Spinal cord (tissue), 10 donors: ENCODE measurements around the gene CDKN1A. TPM values are rescaled to one million over a fixed set of nuclear protein-coding genes. Genes with fewer than 3 reads are reported as not detected.

ENCODE experiments used
- DNase-seq, 6 donors: peaks; one replicate each; pipeline versions ENCODE4 v3.0.0 to v3.0.0-alpha.2; 2013 to 2015; ENCODE audit warnings: low spot score in 6 of 6, low read depth in 4 of 6
- H3K27ac ChIP-seq: one replicate; pipeline ENCODE4 v1.5.1; 2013; ENCODE audit warnings: low read depth, low read length, control low read depth
- H3K27me3 ChIP-seq: one replicate; pipeline ENCODE4 v1.6.1; 2013; ENCODE audit warnings: low read length; ENCODE audit not compliant: control insufficient read depth, insufficient read depth
- H3K36me3 ChIP-seq: one replicate; pipeline ENCODE4 v1.6.1; 2013; ENCODE audit warnings: low read length; ENCODE audit not compliant: control insufficient read depth, insufficient read depth
- H3K4me1 ChIP-seq: one replicate; pipeline ENCODE4 v1.6.1; 2013; ENCODE audit warnings: low read length; ENCODE audit not compliant: control insufficient read depth, insufficient read depth
- H3K4me3 ChIP-seq: one replicate; pipeline ENCODE4 v1.5.1; 2013; ENCODE audit warnings: low read depth, low read length, control low read depth
- H3K9me3 ChIP-seq: one replicate; pipeline ENCODE4 v1.6.1; 2013; ENCODE audit warnings: low read length; ENCODE audit not compliant: control insufficient read depth, insufficient read depth
- WGBS: methylation state at CpG from one replicate; pipeline ENCODE4 v1.1.5; 2013; ENCODE audit warnings: missing lambda C conversion rate; ENCODE audit not compliant: insufficient coverage; 5-methylcytosine and 5-hydroxymethylcytosine counted together
- polyA plus RNA-seq, 2 donors: library from polyadenylated mRNA; unstranded; fragments of 120-200 nt; gene quantifications; one replicate each; pipeline ENCODE4 v1.2.1, GENCODE V29; 2013; ENCODE audit not compliant: insufficient read length in 2 of 2
- total RNA-seq, 2 donors: library from RNA; depleted of rRNA in 1 of 2; stranded (reverse); fragments of 120-200 nt in 1 of 2; fragments of >200 nt in 1 of 2; gene quantifications; one replicate each; pipeline versions ENCODE4 v1.2.3 to v1.2.4, GENCODE V29; 2013 to 2014
- donor health status: healthy.

The CDKN1A gene
- total and polyA plus RNA-seq, 4 donors = 9.1 to 10.6 (median 9.7) TPM

DNA sequence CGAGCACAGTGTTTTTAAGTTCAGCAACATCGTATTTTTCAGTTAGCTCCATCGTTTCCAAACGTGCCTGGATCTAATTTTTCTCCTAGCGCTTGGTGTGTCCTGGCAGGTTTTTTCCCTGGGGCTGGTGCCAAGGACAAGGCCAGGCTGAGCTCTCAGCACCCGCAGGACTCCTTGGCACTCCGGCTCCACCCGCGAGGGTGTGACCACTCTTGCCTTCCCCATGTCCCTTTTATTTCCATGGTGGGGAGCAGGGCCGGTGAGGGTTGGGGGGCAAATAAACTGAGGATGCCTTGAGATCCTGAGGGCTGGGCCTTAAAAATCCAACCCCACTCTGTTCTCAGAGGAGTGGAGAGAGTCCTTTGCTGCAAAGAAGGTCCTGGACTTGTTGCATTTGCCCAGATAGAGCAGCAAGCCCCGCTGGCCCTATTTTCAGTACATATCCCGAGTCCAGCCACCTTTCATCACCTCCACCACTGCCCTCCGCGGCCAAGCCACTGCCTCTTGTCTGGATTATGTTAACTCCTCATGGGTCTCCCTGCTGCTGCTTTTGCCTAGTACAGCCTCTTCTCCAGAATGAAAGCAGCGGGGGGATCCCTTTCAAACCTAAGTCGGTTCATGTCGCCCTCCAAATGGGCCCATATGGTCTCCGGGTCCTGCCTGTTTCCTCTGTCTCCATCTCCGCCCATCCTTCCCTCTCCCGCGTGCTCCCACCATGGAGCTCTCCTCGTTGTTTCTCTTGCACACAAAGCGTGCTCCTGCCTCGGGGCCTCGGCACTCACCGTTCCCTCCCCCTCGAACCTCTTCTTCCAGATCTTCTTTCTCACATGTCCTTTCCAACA lies 14.6 kb downstream of the CDKN1A start:
- no peaks in the 10 kb centered on the region for H3K36me3 ChIP-seq
- peak in 1 of 6 donors; percentile 30 for DNase-seq

DNA sequence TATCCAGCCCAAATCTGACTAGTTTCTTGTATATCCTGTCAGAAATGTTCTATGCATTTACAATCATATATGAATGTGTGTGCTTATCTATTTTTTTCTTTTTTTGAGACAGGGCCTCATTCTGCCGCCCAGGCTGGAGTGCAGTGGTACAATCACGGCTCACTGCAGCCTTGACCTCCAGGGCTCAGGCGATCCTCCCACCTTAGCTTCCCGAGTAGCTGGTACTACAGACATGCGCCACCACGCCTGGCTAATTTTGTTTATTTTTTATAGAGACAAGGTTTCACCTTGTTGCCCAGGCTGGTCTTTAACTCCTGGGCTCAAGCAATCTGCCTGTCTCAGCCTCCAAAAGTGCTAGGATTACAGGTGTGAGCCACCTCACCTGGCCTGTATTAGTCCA lies 16.1 kb downstream of the CDKN1A start:
- DNase-seq = no peak
- Histone ChIP-seq H3K4me3 (no peak overlapping the region), H3K9me3 (no peaks in the 10 kb centered on the region), H3K27ac (no peak overlapping the region), H3K27me3 (no peaks in the 10 kb centered on the region), H3K4me1 (peaks cover 7% of the 10 kb centered on the region), H3K36me3 (no peaks in the 10 kb centered on the region)
- 93% methylated on average over 4 of the region's 6 CpGs for WGBS

More for the DNA sequence above, 14.6 kb downstream of the CDKN1A start:
- H3K27ac ChIP-seq = no peak overlapping the region
- no peaks in the 10 kb centered on the region for H3K9me3 ChIP-seq
- H3K27me3 ChIP-seq = no peaks in the 10 kb centered on the region
- peaks cover 7% of the 10 kb centered on the region for H3K4me1 ChIP-seq
- no peak overlapping the region for H3K4me3 ChIP-seq
- WGBS = 75% methylated on average over 23 of the region's 27 CpGs

- Histone ChIP-seq H3K27ac (no peak overlapping the region), H3K4me3 (no peak overlapping the region), H3K9me3 (no peaks in the 10 kb centered on the region), H3K27me3 (no peaks in the 10 kb centered on the region), H3K36me3 (no peaks in the 10 kb centered on the region), H3K4me1 (peaks cover 7% of the 10 kb centered on the region)
- DNase-seq = no peak
- no CpG with 5 or more reads among the region's 2 CpGs for WGBS
Observed at GRCh38 chr6:36695414-36695813, 16.9 kb downstream of the CDKN1A start.

DNA sequence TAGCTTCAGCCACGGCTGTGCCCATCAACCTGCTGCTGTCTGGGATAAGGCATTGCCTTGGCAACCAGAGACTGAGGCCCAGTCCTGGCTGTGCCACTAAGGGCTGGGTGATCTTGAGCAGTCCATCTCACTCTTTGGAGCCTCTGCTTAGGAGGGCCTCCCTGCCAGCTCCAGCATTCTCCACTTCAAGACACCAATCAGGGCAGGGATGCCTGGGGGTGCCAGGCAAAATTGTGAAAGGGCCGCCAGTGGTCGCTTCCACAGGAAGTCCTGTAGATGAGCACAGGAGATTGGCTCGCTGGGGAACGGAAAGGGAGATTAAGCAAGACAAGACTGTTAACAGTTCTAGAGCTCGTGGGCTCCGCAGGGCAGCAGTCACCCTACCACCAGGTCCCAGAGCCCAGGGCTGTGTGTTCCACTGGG lies 19.0 kb downstream of the CDKN1A start, which contains the start of gene RAB44:
Gene RAB44 (plus strand): TSS at position 346 of the 423 bp plus-strand sequence. CDS start 6,410 bp downstream, outside the sequence.
- Histone ChIP-seq H3K27me3 (no peaks in the 10 kb centered on the region), H3K4me1 (peaks cover 4% of the 10 kb centered on the region), H3K27ac (no peak within 1 kb of the TSS), H3K4me3 (no peak within 1 kb of the TSS), H3K9me3 (no peaks in the 10 kb centered on the region), H3K36me3 (no peaks in the 10 kb centered on the region)
- 93% methylated on average over 7 of the region's 7 CpGs for WGBS
- DNase-seq = no peak

DNA sequence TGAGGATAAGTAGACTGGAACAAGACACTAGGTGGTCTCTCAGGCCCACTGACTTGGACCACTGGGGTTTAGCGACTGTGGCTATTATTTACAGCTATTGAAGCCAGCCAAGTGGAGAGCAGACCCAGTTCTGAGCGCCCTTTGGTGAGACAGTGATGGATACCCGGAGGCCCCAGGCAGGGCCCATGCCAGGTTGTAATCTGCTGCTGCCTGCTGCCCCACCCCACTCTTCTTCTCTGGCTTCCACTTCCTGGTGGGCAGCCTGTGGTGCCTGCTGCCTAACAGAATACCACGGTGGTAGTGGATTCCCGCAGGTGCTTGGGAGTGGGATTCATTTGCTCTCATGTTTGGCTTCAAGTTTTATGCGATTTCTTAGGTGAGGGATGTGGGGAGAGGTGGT lies 19.7 kb downstream of the CDKN1A start:
- WGBS = 79% methylated on average over 6 of the region's 6 CpGs
- no peak for DNase-seq
- H3K27ac ChIP-seq = no peak overlapping the region

DNA sequence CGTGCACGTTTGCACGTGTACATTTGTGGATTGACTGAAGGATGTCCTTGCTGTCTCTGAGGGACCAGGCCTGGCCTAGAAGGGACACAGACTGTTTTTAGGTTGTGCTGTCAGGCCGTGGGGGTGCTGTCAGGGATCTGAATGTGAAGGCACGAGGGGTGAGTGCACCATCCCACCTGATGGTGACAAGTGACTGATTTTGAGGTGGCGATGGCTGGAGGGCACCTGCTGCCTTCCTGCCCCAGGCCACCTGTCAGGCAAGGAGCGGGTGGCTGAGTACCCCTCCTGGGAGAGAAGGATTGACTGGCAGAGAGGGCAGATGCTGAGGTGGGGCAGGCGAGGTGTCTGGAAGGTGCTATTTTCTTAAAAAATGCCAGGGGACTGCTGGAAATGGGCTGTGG lies 20.4 kb downstream of the CDKN1A start:
- H3K4me3 ChIP-seq = no peak overlapping the region
- WGBS = 91% methylated on average over 8 of the region's 8 CpGs
- no peak for DNase-seq
- no peaks in the 10 kb centered on the region for H3K36me3 ChIP-seq
- no peaks in the 10 kb centered on the region for H3K4me1 ChIP-seq
- H3K9me3 ChIP-seq = no peaks in the 10 kb centered on the region
- H3K27ac ChIP-seq = no peak overlapping the region
- H3K27me3 ChIP-seq = no peaks in the 10 kb centered on the region

More for the DNA sequence above, 19.7 kb downstream of the CDKN1A start:
- H3K27me3 ChIP-seq = no peaks in the 10 kb centered on the region
- no peaks in the 10 kb centered on the region for H3K36me3 ChIP-seq
- H3K4me1 ChIP-seq = no peaks in the 10 kb centered on the region
- H3K4me3 ChIP-seq = no peak overlapping the region
- no peaks in the 10 kb centered on the region for H3K9me3 ChIP-seq

DNA sequence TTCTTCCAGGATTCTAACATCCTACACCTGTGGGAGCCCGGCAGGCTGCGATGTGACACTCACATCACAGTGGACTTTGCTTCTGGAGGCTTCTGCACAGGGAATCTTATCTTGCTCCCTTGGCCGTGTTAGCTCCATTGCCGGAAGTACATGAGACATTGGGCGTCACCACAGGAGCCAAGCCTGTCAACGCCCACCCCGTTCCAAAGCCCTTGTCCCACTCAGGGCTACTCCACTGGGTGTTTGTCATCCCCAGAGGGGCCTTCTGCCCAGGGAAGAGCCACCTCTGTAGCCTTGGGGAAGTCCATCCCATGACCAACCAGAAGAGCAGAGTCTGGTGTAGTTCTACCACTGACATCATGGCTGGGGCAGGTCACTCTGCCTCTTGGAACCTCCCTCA lies 20.8 kb downstream of the CDKN1A start:
- DNase-seq = no peak
- Histone ChIP-seq H3K4me3 (no peak overlapping the region), H3K9me3 (no peaks in the 10 kb centered on the region), H3K27ac (no peak overlapping the region), H3K4me1 (no peaks in the 10 kb centered on the region), H3K27me3 (no peaks in the 10 kb centered on the region), H3K36me3 (no peaks in the 10 kb centered on the region)
- WGBS = 73% methylated on average over 7 of the region's 7 CpGs

GRCh38 chr6:36700071-36700812 lies 21.7 kb downstream of the CDKN1A start:
- H3K4me3 ChIP-seq = no peak overlapping the region
- DNase-seq = no peak
- no peaks in the 10 kb centered on the region for H3K9me3 ChIP-seq
- no peaks in the 10 kb centered on the region for H3K36me3 ChIP-seq
- no peak overlapping the region for H3K27ac ChIP-seq
- H3K27me3 ChIP-seq = no peaks in the 10 kb centered on the region
- WGBS = 92% methylated on average over 3 of the region's 7 CpGs
- H3K4me1 ChIP-seq = no peaks in the 10 kb centered on the region

- no peak overlapping the region for H3K4me3 ChIP-seq
- H3K4me1 ChIP-seq = no peaks in the 10 kb centered on the region
- no peak for DNase-seq
- H3K27ac ChIP-seq = no peak overlapping the region
- WGBS = no CpG with 5 or more reads among the region's 3 CpGs
- no peaks in the 10 kb centered on the region for H3K27me3 ChIP-seq
- no peaks in the 10 kb centered on the region for H3K9me3 ChIP-seq
- H3K36me3 ChIP-seq = no peaks in the 10 kb centered on the region
Observed at GRCh38 chr6:36700831-36701230, 22.3 kb downstream of the CDKN1A start.
